Right lobe of liver (tissue), 4 donors: ENCODE measurements around the gene DPYSL3.

ENCODE experiments used
- CTCF ChIP-seq, 4 donors: fragments of 200-600 bp in 3 of 4; fragments of 450-650 bp in 1 of 4; IDR thresholded peaks; one replicate each; pipeline versions ENCODE4 v1.5.1 to v1.8.0; 2016 to 2022; ENCODE audit warnings: antibody characterized with exemption in 4 of 4, mild to moderate bottlenecking in 2 of 4
- POLR2A ChIP-seq: fragments of 450-650 bp; IDR thresholded peaks from one replicate; pipeline ENCODE4 v1.6.1; 2017; ENCODE audit warnings: antibody characterized with exemption, mild to moderate bottlenecking
- donor health status: DM: no; HTN: no; CAD: no.
- donor health status: DM: no; HTN: no; CAD: no.
- donor health status: DM: no; HTN: yes; CAD: no.

- TF ChIP-seq CTCF (IDR thresholded peaks at IDR 0.05) (no peak), POLR2A (no peak)
These were observed 102.7 kb downstream of the DPYSL3 start for GRCh38 chr5:147407094-147407681.
